NCI-H1092 treated with DMSO at 0.1 percent for 48 hours (cell line): Measurements from ENCODE around the gene BRD8.
A peak's percentile ranks its signal among the peaks of the same experiment; 100 is the strongest.
"Not testable (repeated sequence)": the region's sequence is repeated elsewhere in the genome, so short reads cannot be mapped to it uniquely, and the experiment has no call there.

Source experiments
- DNase-seq: peaks from one replicate; lab custom pipeline; 2025; lab: John Stamatoyannopoulos, UW

BRD8 gene

GRCh38 chr5:138178516-138179276 is at the start of gene BRD8, which contains the start of gene KIF20A:
Gene BRD8 (minus strand): TSS chr5:138178630. CDS start chr5:138178614, 16 bp downstream.
Gene KIF20A (plus strand): TSS chr5:138179112. CDS start chr5:138179681, 569 bp downstream.
- peak; percentile 97 for DNase-seq

GRCh38 chr5:138226910-138227309 is 48.5 kb upstream of the BRD8 start:
- DNase-seq: no peak

DNA sequence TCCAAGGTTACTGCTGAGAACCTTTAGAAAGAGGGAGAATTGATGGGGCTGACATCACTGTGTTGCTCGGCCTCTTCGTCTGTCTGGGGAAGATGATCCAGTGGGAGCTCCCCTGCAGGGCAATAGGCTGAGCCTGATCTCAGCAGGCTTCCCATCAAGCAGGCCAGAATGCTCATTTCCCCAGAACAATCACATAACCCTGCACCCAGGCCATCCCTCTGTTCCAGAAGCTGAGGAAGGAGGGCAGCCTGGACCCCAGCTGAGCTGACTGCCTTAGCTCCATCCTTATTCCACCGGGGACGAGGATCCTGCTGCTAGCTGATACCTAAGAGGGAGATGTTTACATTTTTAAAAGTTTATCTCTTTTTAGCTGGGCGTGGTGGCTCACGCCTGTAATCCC is 46.3 kb upstream of the BRD8 start:
- DNase-seq: no peak

DNA sequence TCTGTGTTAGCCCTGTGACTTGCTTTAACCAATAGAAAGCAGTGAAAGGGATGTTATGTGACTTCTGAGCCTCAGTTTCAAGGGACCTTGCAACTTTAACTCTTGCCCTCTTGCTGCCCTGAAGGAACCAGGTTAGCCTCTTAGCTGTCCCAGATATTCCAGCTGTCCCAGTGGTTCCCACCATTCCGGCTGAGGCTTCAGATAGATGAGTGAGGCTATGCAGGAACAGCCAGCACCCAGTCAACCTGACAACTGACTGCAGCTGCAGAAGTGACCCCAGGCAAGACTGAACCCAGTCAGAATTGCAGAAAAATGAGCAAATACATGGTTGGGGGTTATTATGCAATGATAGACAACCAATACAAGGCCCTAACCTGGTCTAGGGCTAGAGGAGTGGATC is 45.1 kb upstream of the BRD8 start:
- DNase-seq: no peak

GRCh38 chr5:138216799-138217198 is 38.4 kb upstream of the BRD8 start:
- DNase-seq: no peak

DNA sequence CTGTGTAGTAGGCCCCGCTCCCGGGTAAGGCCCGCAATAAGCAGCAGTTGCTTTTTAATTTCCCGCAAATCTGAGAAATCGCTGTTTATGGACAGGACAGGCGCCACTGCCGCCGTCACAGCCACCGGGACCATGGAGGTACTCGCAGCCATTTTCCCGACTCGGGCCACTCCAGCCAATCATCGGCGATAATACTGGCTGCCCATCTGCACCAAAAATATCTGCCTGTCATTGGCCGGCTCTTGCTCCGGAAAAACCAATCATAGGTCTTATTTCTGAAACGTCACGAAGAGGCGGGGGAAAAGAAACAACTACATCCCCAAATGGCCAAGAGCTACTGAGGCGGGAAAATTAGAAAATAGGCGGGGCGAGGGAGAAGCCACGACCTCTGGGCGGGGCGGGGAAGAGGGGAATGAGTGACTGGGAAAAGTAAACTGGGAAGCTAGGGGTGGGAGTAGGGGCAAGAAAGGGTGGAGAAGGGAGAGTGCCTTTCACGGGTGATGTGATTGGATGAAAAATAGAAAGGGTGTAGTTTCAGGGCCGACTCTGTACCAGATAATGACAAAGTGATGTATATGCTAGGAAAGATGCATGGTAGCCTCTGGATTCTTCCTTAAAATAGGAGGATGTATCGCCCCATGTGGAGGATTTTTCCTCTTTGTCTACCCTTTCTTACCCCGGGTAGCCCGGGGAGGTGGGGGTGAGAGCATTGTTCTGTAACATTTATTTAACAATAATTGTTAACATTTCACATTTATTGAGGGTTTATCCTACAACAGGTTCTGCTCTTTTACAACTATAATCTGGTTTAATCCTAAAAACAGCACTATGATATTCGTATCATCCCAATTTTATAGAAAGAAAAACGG is 35.0 kb upstream of the BRD8 start, which contains the start of gene CDC23:
Gene CDC23, minus strand, starts transcription at position 163 of the 869 bp plus-strand sequence. Its CDS starts 11 bp downstream, at position 152.
- peak; percentile 94 for DNase-seq

DNA sequence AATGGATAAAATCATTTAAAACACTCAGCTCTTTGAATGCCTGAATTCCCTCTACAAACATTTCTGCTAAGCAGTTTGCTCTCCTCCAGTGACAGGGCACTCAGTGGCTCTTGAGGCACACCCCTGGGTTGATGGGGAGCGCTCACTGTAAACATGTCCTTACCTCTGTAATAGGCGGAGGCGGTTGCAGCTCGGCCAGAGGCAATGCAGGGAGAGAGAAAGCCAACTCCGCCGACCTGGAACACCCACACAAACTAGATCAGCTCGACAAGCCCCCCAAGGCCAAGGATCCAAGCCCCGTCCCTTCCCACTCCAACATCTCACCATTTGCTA is 34.4 kb upstream of the BRD8 start:
- no peak for DNase-seq

DNA sequence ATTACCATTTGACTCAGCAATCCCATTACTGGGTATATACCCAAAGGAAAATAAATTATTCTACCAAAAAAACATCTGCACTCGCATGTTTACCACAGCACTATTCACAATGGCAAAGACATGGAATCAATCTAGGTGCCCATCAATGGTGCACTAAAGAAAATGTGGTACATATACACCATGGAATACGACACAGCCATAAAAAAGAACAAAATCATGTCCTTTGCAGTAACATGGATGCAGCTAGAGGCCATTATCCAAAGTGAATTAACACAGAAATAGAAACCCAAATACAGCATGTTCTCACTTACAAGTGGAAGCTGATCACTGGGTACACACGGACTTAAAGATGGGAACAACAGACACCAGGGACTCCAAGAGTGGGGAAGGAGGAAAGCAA is 32.6 kb upstream of the BRD8 start:
- DNase-seq: no peak

DNA sequence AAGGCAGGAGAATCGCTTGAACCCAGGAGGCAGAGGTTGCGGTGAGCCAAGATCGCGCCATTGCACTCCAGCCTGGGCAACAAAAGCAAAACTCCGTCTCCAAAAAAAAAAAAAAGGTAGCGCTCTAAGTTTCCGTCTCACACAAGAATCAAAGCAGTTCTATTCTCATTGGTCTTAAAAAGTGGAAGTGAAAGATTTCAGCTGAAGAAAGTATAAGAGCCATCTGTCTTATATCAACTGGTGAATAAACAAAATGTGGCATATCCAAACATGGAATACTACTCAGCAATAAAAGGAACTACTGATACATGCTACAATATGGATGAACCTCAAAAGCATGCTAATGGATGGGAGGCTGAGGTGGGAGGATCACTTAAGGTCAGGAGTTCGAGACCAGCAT is 15.4 kb upstream of the BRD8 start:
- not testable (repeated sequence) for DNase-seq

- DNase-seq: no peak
These were observed 14.4 kb upstream of the BRD8 start for GRCh38 chr5:138192826-138193225.

DNA sequence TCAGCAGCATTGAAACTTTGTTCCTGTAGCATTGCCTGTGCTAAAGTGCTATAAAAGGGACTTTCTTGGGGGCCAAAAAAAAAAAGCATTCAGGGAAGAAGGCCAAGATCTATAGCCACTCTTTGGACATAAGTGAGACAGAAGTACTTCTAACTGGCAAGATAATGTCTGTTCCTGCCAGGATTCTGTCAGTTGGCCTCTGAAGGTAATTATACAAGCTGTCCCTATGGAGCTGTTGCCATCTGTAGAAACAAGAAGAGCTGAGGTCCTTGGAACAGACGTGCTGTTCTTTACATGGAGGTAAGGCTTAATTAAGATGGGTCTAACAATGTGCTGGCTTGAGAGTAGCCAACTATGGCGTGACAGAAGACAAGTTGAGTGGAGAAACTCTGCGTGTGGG is 10.2 kb upstream of the BRD8 start:
- no peak for DNase-seq

DNA sequence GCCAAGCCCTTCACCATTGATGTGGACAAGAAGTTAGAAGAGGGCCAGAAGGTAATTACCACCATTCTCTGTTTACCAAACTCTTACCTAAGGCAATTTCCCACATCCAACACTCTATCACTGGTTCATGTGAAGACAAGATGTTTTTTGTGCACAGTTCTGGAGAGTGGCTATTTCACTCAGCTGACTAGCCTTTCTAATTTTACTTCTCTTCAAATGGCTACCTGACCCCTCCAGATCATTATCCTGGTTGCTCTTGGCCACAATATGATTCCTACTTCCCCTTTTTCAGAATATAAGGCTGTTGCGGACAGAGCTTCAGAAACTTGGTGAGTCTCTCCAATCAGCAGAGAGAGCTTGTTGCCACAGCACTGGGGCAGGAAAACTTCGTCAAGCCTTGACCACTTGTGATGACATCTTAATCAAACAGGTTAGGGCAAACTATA is 7.6 kb upstream of the BRD8 start:
- DNase-seq: no peak

- DNase-seq: no peak
These were observed 4.4 kb upstream of the BRD8 start for GRCh38 chr5:138182808-138183207.

GRCh38 chr5:138180841-138181240 is 2.4 kb upstream of the BRD8 start:
- DNase-seq: no peak

DNA sequence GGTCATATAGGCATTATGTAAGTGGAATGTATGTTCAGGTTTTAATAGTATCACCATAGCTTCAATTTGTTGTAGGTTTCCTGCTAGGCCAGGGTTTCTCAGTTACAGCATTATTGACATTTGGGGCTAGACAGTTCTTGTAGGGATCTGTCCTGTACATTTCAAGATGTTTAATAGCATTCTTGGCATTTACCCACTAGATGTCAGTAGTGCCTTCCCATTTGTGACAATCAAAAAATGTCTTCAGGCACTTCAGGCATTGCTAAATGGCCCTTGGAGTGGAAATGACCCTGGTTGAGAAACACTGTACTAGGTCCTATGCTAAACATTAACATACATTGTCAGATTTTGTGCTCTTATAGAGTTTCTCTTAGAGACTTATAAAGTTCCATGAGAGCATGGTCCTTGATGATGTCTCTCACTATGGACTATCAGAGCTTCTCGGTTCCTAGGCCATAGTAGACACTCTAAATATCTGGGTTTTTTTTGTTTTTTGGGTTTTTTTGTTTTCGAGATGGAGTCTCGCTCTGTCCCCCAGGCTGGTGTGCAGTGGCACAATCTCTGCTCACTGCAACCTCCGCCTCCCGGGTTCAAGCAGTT is 1.9 kb upstream of the BRD8 start:
- DNase-seq: peak; percentile 15

GRCh38 chr5:138179277-138179857 is 937 bp upstream of the BRD8 start:
- DNase-seq: no peak

GRCh38 chr5:138177941-138178515 is 402 bp downstream of the BRD8 start:
- no peak for DNase-seq

DNA sequence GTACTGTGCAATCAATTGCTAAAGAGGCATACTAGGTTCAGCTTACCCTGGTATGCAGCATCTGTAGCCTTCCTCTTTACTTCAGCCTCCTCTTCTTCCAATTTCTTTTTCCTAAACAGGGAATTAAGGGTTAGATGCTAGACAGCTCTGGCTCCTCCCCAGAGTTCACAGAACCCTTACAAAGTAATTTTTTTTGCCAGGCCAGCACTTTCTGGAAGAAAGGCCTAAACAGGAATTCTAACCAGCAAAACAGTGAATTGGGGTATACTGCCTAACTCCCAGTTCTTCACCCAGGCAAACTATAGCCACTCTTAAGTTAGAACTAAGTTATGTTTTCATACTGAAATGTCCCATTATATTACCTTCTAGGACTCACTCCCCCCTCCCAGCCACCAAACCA is 8.1 kb downstream of the BRD8 start:
- no peak for DNase-seq

- no peak for DNase-seq
These were observed 9.3 kb downstream of the BRD8 start for GRCh38 chr5:138169124-138169523.

GRCh38 chr5:138163721-138164120 is 14.7 kb downstream of the BRD8 start:
- DNase-seq: no peak

DNA sequence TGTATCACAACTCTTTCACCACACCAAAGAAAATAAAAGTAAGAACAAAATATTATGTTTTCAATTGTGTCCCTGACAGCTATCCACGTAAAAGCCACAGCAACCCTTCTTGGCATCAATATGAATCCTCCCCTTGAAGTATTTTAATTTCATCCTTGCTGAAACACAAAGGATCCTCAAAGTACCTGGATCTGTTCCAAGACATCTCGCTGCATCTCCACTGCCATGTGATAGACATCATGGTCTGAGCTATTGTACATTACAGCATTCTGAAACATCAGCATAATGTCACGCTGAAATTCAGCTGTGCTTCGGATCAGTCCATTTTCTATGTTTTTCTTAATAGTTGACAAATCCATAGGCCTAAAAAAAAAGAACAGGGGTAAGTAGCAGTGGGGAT is 17.7 kb downstream of the BRD8 start:
- no peak for DNase-seq

GRCh38 chr5:138159666-138160065 is 18.8 kb downstream of the BRD8 start:
- DNase-seq: no peak
